A549 (cell line): ENCODE data around the gene CCDC106. TPM values are rescaled to one million over a fixed set of nuclear protein-coding genes. Genes with fewer than 3 reads are reported as not detected.

Experiments
- ATAC-seq, 2 experiments: fragments of 200-7000 bp in 1 of 2; fragments of >200 bp in 1 of 2; cut with Nextera tagmentation in 1 of 2; cut with Tn5 transposase in 1 of 2; 3 replicates each; pipeline versions ENCODE4 v1.8.0 to v1.9.1; 2018 to 2020; ENCODE audit warnings: mild to moderate bottlenecking in 1 of 2, moderate library complexity in 1 of 2
- CTCF ChIA-PET: fragments of 300-600 bp; sonication (Branson Sonifier 250); formaldehyde crosslinking; extraction: SDS; loops from one replicate; lab custom pipeline; 2021; ENCODE audit warnings: antibody characterized with exemption, inconsistent platforms; lab: Yijun Ruan, JAX
- POLR2A ChIA-PET: fragments of 350-600 bp; formaldehyde crosslinking; extraction: SDS; loops from one replicate; lab custom pipeline; 2021; ENCODE audit warnings: antibody characterized with exemption, inconsistent platforms; lab: Yijun Ruan, JAX
- DNase-seq, 2 experiments: peaks; one replicate each; pipeline versions ENCODE4 v3.0.0 to v3.0.0-alpha.2; 2011 to 2016; ENCODE audit warnings: low read depth in 1 of 2, low spot score in 1 of 2
- FAIRE-seq: peaks from 2 replicates; lab custom pipeline; 2011; peaks lifted over from hg19 to GRCh38; lab: Jason Lieb, UNC
- H3K27ac ChIP-seq, 2 experiments: fragments of >200 bp; sonication (Bioruptor Twin); formaldehyde crosslinking; 3 replicates each; pipeline ENCODE4 v1.5.1; 2016 to 2017
- H3K4me1 ChIP-seq: fragments of >200 bp; sonication (Bioruptor Twin); formaldehyde crosslinking; 3 replicates; pipeline ENCODE4 v1.6.1; 2016
- H3K4me2 ChIP-seq: fragments of >200 bp; sonication (Bioruptor Twin); formaldehyde crosslinking; 3 replicates; pipeline ENCODE4 v1.6.1; 2016
- H3K4me3 ChIP-seq: fragments of >200 bp; sonication (Bioruptor Twin); formaldehyde crosslinking; 3 replicates; pipeline ENCODE4 v1.5.1; 2016
- H3K9me3 ChIP-seq: fragments of >200 bp; sonication (Bioruptor Twin); formaldehyde crosslinking; 3 replicates; pipeline ENCODE4 v1.6.1; 2016
- BCL3 ChIP-seq: fragments of >200 bp; sonication (Bioruptor Twin); formaldehyde crosslinking; IDR thresholded peaks from 3 replicates; pipeline ENCODE4 v1.6.1; 2016
- CBX8 ChIP-seq: fragments of 200-600 bp; sonication (generic); IDR thresholded peaks from 2 replicates; pipeline ENCODE4 v1.6.1; 2016
- CEBPB ChIP-seq, 2 experiments: fragments of >200 bp in 1 of 2; sonication (Bioruptor Twin) in 1 of 2; formaldehyde crosslinking in 1 of 2; IDR thresholded peaks; 2 replicates each; pipeline ENCODE4 v1.6.1; 2012 to 2016
- CHD2 ChIP-seq: fragments of 150-350 bp; IDR thresholded peaks from 2 replicates; pipeline ENCODE4 v1.6.1; 2014; ENCODE audit warnings: low read length; ENCODE audit not compliant: partially characterized antibody
- CTCF ChIP-seq: fragments of >200 bp; sonication (Bioruptor Twin); formaldehyde crosslinking; IDR thresholded peaks from 3 replicates; pipeline ENCODE4 v1.5.1; 2016
- ELK1 ChIP-seq: fragments of 150-350 bp; IDR thresholded peaks from 2 replicates; pipeline ENCODE4 v1.6.1; 2014; ENCODE audit warnings: low read depth, mild to moderate bottlenecking, low read length
- FOSB ChIP-seq: fragments of 250-450 bp; sonication (Bioruptor Pico); IDR thresholded peaks from 2 replicates; pipeline ENCODE4 v1.5.0; 2020; ENCODE audit warnings: mild to moderate bottlenecking, moderate library complexity
- HES2 ChIP-seq: fragments of >200 bp; sonication (Bioruptor Twin); formaldehyde crosslinking; IDR thresholded peaks from 2 replicates; pipeline ENCODE4 v1.6.1; 2016
- HMGXB4 ChIP-seq: fragments of 250-450 bp; sonication (Bioruptor Pico); IDR thresholded peaks from 2 replicates; pipeline ENCODE4 v1.5.0; 2021; ENCODE audit warnings: mild to moderate bottlenecking, moderate library complexity, borderline replicate concordance
- HOXA7 ChIP-seq: fragments of 250-450 bp; sonication (Bioruptor Pico); IDR thresholded peaks from 2 replicates; pipeline ENCODE4 v1.5.0; 2020; ENCODE audit warnings: mild to moderate bottlenecking, moderate library complexity
- HOXB13 ChIP-seq: fragments of 250-450 bp; sonication (Bioruptor Pico); IDR thresholded peaks from 2 replicates; pipeline ENCODE4 v1.5.0; 2020; ENCODE audit warnings: low read depth, mild to moderate bottlenecking, moderate library complexity
- JUN ChIP-seq, 2 experiments: fragments of >200 bp; sonication (Bioruptor Twin); formaldehyde crosslinking; IDR thresholded peaks; 2 replicates in 1 of 2; 3 replicates in 1 of 2; pipeline ENCODE4 v1.6.1; 2016 to 2017
- MAFK ChIP-seq: fragments of 450-650 bp; IDR thresholded peaks from 2 replicates; pipeline ENCODE4 v1.6.1; 2014; ENCODE audit not compliant: partially characterized antibody
- PBX3 ChIP-seq: IDR thresholded peaks from 2 replicates; pipeline ENCODE4 v1.6.1; 2012
- RARB ChIP-seq: fragments of 250-450 bp; sonication (Bioruptor Pico); IDR thresholded peaks from 2 replicates; pipeline ENCODE4 v1.8.0; 2021; ENCODE audit warnings: mild to moderate bottlenecking, moderate library complexity
- SMC3 ChIP-seq: fragments of >200 bp; sonication (Bioruptor Twin); formaldehyde crosslinking; IDR thresholded peaks from 3 replicates; pipeline ENCODE4 v1.6.1; 2018; ENCODE audit warnings: inconsistent platforms
- SREBF2 ChIP-seq: fragments of 450-650 bp; IDR thresholded peaks from 2 replicates; pipeline ENCODE4 v1.6.1; 2014; ENCODE audit warnings: mild to moderate bottlenecking, moderate library complexity
- TFCP2L1 ChIP-seq: fragments of 250-450 bp; sonication (Bioruptor Pico); IDR thresholded peaks from 2 replicates; pipeline ENCODE4 v1.5.0; 2021; ENCODE audit warnings: mild to moderate bottlenecking
- ZNF302 ChIP-seq: fragments of 250-450 bp; sonication (Bioruptor Pico); IDR thresholded peaks from 2 replicates; pipeline ENCODE4 v1.9.0; 2021; ENCODE audit warnings: inconsistent platforms, mild to moderate bottlenecking, moderate library complexity
- WGBS: methylation state at CpG from one replicate; pipeline ENCODE4 v1.1.6; 2017; ENCODE audit errors: missing lambda C conversion rate; 5-methylcytosine and 5-hydroxymethylcytosine counted together
- polyA plus RNA-seq, 4 experiments: library from polyadenylated mRNA; depleted of rRNA in 3 of 4; stranded (reverse); fragments of >200 nt; fragmentation: RNase III in 1 of 4; extraction: RNeasy Plus Mini Kit Qiagen cat#74134 plus additional on column Dnase treatment in 1 of 4; gene quantifications; 2 replicates in 3 of 4; 3 replicates in 1 of 4; pipeline ENCODE4 v1.2.3, GENCODE V29; 2011 to 2017

Gene CCDC106
- polyA plus RNA-seq, 2 of the 4 experiments (the other 2 are of a cell fraction): 5.2 to 17.6 TPM

- no peak for FAIRE-seq
- Histone ChIP-seq H3K9me3 (no peaks in the 10 kb centered on the region), H3K27ac (peak overlapping the region in 1 of 2 experiments; percentile 96; a peak in 3 of 6 replicates), H3K4me1 (peaks cover 29% of the 10 kb centered on the region)
- POLR2A ChIA-PET: no interaction called here
- CTCF ChIA-PET: interaction anchor here (0.7 to 16.7 kb wide), 5 partner anchors 14 to 135 kb away, joined by 3 to 348 read pairs (median 3); no protein-coding TSS in a partner anchor
- no peak for TF ChIP-seq CHD2
- TF ChIP-seq CTCF: no peak
- TF ChIP-seq FOSB (CRISPR knock-in tag): no peak
- TF ChIP-seq HMGXB4 (CRISPR knock-in tag): no peak
- TF ChIP-seq RARB (CRISPR knock-in tag): no peak
- TF ChIP-seq CEBPB (IDR thresholded peaks at IDR 0.05): no peak
- no peak for TF ChIP-seq ZNF302 (CRISPR knock-in tag)
- TF ChIP-seq, all 56 proteins: peak for 0
- no peak overlapping the region for H3K4me3 ChIP-seq
- no peak for DNase-seq
- no peak for ATAC-seq
- no peak overlapping the region for H3K4me2 ChIP-seq
- WGBS: 97% methylated on average over 60 of the region's 60 CpGs
Measured at GRCh38 chr19:55602104-55603001, 45.7 kb upstream of the CCDC106 start.

- TF ChIP-seq CBX8: no peak
- TF ChIP-seq SMC3: no peak
- no peak for TF ChIP-seq HES2
- TF ChIP-seq MAFK: no peak
- TF ChIP-seq ELK1: no peak
- no peak for TF ChIP-seq JUN (IDR thresholded peaks at IDR 0.05)
- no peak for TF ChIP-seq CHD2
- no peak for TF ChIP-seq PBX3
- TF ChIP-seq SREBF2: no peak
- TF ChIP-seq ZNF302 (CRISPR knock-in tag): no peak
- TF ChIP-seq HOXB13 (CRISPR knock-in tag): no peak
- no peak for TF ChIP-seq TFCP2L1 (CRISPR knock-in tag)
- TF ChIP-seq HOXA7 (CRISPR knock-in tag): no peak
- TF ChIP-seq BCL3: no peak
- ChIA-PET POLR2A (no interaction called here), CTCF (interaction anchor here (1.2 to 16.7 kb wide), 2 partner anchors 93 to 442 kb away, joined by 3 to 348 read pairs; no protein-coding TSS in a partner anchor)
- ATAC-seq (no peak), FAIRE-seq (no peak), DNase-seq (no peak)
- H3K27ac ChIP-seq: 0 out of 6 replicates have a peak overlapping the region, but pooled peaks of 1 of the 2 experiments have one; percentile 95
- no peak overlapping the region for H3K4me3 ChIP-seq
- 95% methylated on average over 21 of the region's 21 CpGs for WGBS
- no peaks in the 10 kb centered on the region for H3K9me3 ChIP-seq
- peaks cover 28% of the 10 kb centered on the region for H3K4me1 ChIP-seq
- H3K4me2 ChIP-seq: no peak overlapping the region
Measured at GRCh38 chr19:55603115-55603514, 44.9 kb upstream of the CCDC106 start.
